ENCODE data around the gene FADS2. TPM values are rescaled to one million over a fixed set of nuclear protein-coding genes. Genes with fewer than 3 reads are reported as not detected.

The FADS2 gene
- total RNA-seq, 8 experiments from 2014 or later: 80.3 to 358 (median 141) TPM

- Histone ChIP-seq H3K27ac (no peak overlapping the region), H3K4me1 (replicated peaks in 1 of 2) (no peaks in the 10 kb centered on the region), H3K4me3 (no peak overlapping the region)
- in situ Hi-C loops (cut with MboI; ENCODE audit: low pct_unique_long_range_greater_than_20kb in 2 of 9, low sequenced_read_pairs in 9 of 9, unreplicated experiment in 9 of 9): no loop called here
- WGBS, 10 experiments: 67 to 100% (median 91%) methylated on average over 1 to 7 of the region's 9 CpGs; no CpG with 5 or more reads in 3 of the 10 experiments
- no peak for ATAC-seq (replicated peaks in 6 of 8)
These were observed 33.5 kb downstream of the FADS2 start for GRCh38 chr11:61861634-61862033.

DNA sequence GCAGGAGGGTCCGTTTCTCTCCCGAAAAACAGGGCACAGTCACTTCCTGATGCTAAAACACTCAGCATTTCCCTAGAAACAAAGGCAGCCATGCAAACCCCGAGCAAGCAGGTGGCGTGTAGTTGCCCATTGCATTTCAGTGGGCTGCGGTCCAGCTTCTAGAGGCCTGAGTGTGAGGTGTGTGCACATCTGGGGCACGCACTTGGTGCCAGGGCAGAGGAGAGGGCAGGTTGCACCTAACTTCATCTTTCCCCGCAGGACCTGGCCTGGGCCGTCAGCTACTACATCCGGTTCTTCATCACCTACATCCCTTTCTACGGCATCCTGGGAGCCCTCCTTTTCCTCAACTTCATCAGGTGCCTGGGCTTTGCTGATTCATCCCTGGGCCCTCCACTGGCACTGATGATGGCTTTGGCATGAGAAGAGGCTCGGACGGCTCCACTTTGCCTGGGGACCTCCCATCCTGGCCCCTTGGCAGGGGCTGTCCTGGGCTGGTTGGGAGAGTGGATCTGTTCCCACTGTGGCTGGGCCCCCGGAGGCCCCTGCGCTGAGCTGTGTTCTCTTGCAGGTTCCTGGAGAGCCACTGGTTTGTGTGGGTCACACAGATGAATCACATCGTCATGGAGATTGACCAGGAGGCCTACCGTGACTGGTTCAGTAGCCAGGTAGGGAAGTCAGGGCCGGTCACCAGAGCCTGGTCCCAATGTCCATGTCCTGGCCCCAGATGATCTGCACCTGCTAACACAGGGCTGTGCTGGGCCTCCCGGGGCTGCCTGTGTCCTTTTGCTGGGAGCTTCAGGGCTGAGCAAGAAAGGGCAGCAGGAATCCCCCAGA is 34.8 kb downstream of the FADS2 start:
- peak in 2 of 8 experiments; percentile 10 to 24 for ATAC-seq (replicated peaks in 6 of 8)
- no peak overlapping the region for H3K4me3 ChIP-seq
- WGBS, 10 experiments: 79 to 100% (median 100%) methylated on average over 1 to 4 of the region's 18 CpGs; no CpG with 5 or more reads in 5 of the 10 experiments
- in situ Hi-C loops (cut with MboI; ENCODE audit: low pct_unique_long_range_greater_than_20kb in 2 of 9, low sequenced_read_pairs in 9 of 9, unreplicated experiment in 9 of 9): no loop called here
- no peaks in the 10 kb centered on the region for H3K4me1 ChIP-seq (replicated peaks in 1 of 2)
- H3K27ac ChIP-seq: no peak overlapping the region

- WGBS, 10 experiments: 40 to 100% (median 96%) methylated on average over 1 to 8 of the region's 13 CpGs; no CpG with 5 or more reads in 6 of the 10 experiments
- no peaks in the 10 kb centered on the region for H3K4me1 ChIP-seq (replicated peaks in 1 of 2)
- peak in 3 of 8 experiments; percentile 3 to 19 (median 12) for ATAC-seq (replicated peaks in 6 of 8)
These were observed 35.5 kb downstream of the FADS2 start for GRCh38 chr11:61863548-61864081.

GRCh38 chr11:61864814-61865775 is 37.0 kb downstream of the FADS2 start:
- no peak overlapping the region for H3K27ac ChIP-seq
- no peak for ATAC-seq (replicated peaks in 6 of 8)
- in situ Hi-C loops (cut with MboI; ENCODE audit: low pct_unique_long_range_greater_than_20kb in 2 of 9, low sequenced_read_pairs in 9 of 9, unreplicated experiment in 9 of 9): no loop called here
- H3K4me3 ChIP-seq: no peak overlapping the region
- peaks cover under 1 to 3% of the 10 kb centered on the region in 2 donors for H3K4me1 ChIP-seq (replicated peaks in 1 of 2)
- WGBS, 10 experiments: 67 to 100% (median 100%) methylated on average over 1 to 8 of the region's 20 CpGs; no CpG with 5 or more reads in 4 of the 10 experiments

More at GRCh38 chr11:61863548-61864081, 35.5 kb downstream of the FADS2 start:
- in situ Hi-C loops (cut with MboI; ENCODE audit: low pct_unique_long_range_greater_than_20kb in 2 of 9, low sequenced_read_pairs in 9 of 9, unreplicated experiment in 9 of 9): no loop called here
- Histone ChIP-seq H3K4me3 (no peak overlapping the region), H3K27ac (no peak overlapping the region)

DNA sequence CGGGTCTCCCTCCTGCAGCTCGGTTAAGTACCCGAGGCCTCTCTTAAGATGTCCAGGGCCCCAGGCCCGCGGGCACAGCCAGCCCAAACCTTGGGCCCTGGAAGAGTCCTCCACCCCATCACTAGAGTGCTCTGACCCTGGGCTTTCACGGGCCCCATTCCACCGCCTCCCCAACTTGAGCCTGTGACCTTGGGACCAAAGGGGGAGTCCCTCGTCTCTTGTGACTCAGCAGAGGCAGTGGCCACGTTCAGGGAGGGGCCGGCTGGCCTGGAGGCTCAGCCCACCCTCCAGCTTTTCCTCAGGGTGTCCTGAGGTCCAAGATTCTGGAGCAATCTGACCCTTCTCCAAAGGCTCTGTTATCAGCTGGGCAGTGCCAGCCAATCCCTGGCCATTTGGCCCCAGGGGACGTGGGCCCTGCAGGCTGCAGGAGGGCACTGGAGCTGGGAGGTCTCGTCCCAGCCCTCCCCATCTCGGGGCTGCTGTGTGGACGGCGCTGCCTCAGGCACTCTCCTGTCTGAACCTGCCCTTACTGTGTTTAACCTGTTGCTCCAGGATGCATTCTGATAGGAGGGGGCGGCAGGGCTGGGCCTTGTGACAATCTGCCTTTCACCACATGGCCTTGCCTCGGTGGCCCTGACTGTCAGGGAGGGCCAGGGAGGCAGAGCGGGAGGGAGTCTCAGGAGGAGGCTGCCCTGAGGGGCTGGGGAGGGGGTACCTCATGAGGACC is 38.3 kb downstream of the FADS2 start:
- no peak for ATAC-seq (replicated peaks in 6 of 8)
- no peak overlapping the region for H3K4me3 ChIP-seq
- H3K27ac ChIP-seq: no peak overlapping the region
- WGBS, 10 experiments: 20 to 100% (median 74%) methylated on average over 1 to 5 of the region's 18 CpGs; no CpG with 5 or more reads in 4 of the 10 experiments
- peaks cover 13 to 16% of the 10 kb centered on the region in 2 donors for H3K4me1 ChIP-seq (replicated peaks in 1 of 2)
- in situ Hi-C loops (cut with MboI; ENCODE audit: low pct_unique_long_range_greater_than_20kb in 2 of 9, low sequenced_read_pairs in 9 of 9, unreplicated experiment in 9 of 9): no loop called here

- WGBS, 10 experiments: no CpG with 5 or more reads among the region's 6 CpGs
- ATAC-seq (replicated peaks in 6 of 8): no peak
- in situ Hi-C loops (cut with MboI; ENCODE audit: low pct_unique_long_range_greater_than_20kb in 2 of 9, low sequenced_read_pairs in 9 of 9, unreplicated experiment in 9 of 9): no loop called here
- no peak overlapping the region for H3K4me3 ChIP-seq
- peaks cover 19 to 22% of the 10 kb centered on the region in 2 donors for H3K4me1 ChIP-seq (replicated peaks in 1 of 2)
- no peak overlapping the region for H3K27ac ChIP-seq
These were observed 38.9 kb downstream of the FADS2 start for GRCh38 chr11:61866958-61867343.

GRCh38 chr11:61868571-61869428 is 40.7 kb downstream of the FADS2 start:
- ATAC-seq (replicated peaks in 6 of 8): no peak
- H3K4me3 ChIP-seq: no peak overlapping the region
- no peak overlapping the region for H3K27ac ChIP-seq
- WGBS, 10 experiments: 71 to 100% (median 100%) methylated on average over 1 to 2 of the region's 14 CpGs; no CpG with 5 or more reads in 6 of the 10 experiments
- in situ Hi-C loops (cut with MboI; ENCODE audit: low pct_unique_long_range_greater_than_20kb in 2 of 9, low sequenced_read_pairs in 9 of 9, unreplicated experiment in 9 of 9): no loop called here
- H3K4me1 ChIP-seq (replicated peaks in 1 of 2): peaks cover 24 to 25% of the 10 kb centered on the region in 2 donors

GRCh38 chr11:61869429-61869707 is 41.3 kb downstream of the FADS2 start:
- H3K27ac ChIP-seq: no peak overlapping the region
- no peak for ATAC-seq (replicated peaks in 6 of 8)
- WGBS, 10 experiments: 83% methylated on average over 1 of the region's 4 CpGs; no CpG with 5 or more reads in 9 of the 10 experiments
- in situ Hi-C loops (cut with MboI; ENCODE audit: low pct_unique_long_range_greater_than_20kb in 2 of 9, low sequenced_read_pairs in 9 of 9, unreplicated experiment in 9 of 9): no loop called here
- peaks cover 24 to 25% of the 10 kb centered on the region in 2 donors for H3K4me1 ChIP-seq (replicated peaks in 1 of 2)
- no peak overlapping the region for H3K4me3 ChIP-seq

DNA sequence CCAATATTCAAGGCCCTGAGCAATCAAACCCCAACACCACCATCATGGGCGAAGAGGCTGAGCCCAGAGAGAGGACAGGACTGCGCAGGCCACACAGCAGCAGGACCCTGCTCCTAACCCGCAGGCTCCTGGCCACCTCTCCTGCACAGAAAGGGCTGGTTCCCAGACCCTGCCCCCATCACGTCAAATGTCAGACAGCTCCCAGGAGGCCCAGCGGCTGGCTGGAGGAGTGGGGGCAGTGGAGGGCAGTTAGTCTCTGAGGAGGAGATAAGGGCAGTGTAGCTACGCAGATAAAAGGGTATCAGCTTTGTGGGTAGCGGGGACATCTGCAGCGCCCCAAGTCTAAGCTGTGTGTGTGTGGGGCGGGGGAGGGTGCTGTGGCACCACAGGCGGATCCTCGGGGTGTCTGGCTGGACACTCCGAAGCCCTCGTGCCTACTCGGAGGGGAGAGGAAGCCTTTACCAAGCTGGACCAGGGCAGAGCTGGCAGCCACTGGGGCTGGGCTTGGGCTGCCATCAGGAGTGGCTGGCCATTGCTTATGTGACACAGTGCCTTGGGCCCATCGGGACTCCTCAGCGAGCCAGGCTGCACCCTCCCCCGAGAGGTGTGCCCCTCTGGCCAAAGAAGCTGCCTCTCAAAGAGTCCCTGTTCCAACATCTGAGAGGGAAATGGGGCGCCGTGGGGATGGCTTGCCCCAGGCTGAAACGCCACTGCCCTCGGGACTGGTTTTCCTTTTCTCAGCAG is 41.8 kb downstream of the FADS2 start:
- no peak overlapping the region for H3K27ac ChIP-seq
- peaks cover 24 to 25% of the 10 kb centered on the region in 2 donors for H3K4me1 ChIP-seq (replicated peaks in 1 of 2)
- ATAC-seq (replicated peaks in 6 of 8): no peak
- WGBS, 10 experiments: 60 to 100% (median 79%) methylated on average over 1 to 6 of the region's 21 CpGs; no CpG with 5 or more reads in 7 of the 10 experiments
- H3K4me3 ChIP-seq: no peak overlapping the region
- in situ Hi-C loops (cut with MboI; ENCODE audit: low pct_unique_long_range_greater_than_20kb in 2 of 9, low sequenced_read_pairs in 9 of 9, unreplicated experiment in 9 of 9): no loop called here

GRCh38 chr11:61870541-61871031 is 42.5 kb downstream of the FADS2 start:
- peak in 3 of 8 experiments; percentile 14 to 35 (median 19) for ATAC-seq (replicated peaks in 6 of 8)
- 0 to 61% (median 40%) methylated on average over 1 to 3 of the region's 10 CpGs; no CpG with 5 or more reads in 5 of the 10 experiments for WGBS, 10 experiments
- in situ Hi-C loops (cut with MboI; ENCODE audit: low pct_unique_long_range_greater_than_20kb in 2 of 9, low sequenced_read_pairs in 9 of 9, unreplicated experiment in 9 of 9): no loop called here
- Histone ChIP-seq H3K4me3 (no peak overlapping the region), H3K27ac (peak overlapping the region; percentile 43 to 78), H3K4me1 (replicated peaks in 1 of 2) (peaks cover 24 to 25% of the 10 kb centered on the region in 2 donors)

GRCh38 chr11:61871158-61871597 is 43.1 kb downstream of the FADS2 start:
- peak; percentile 87 to 94 (median 92) for ATAC-seq (replicated peaks in 6 of 8)
- Histone ChIP-seq H3K4me1 (replicated peaks in 1 of 2) (peaks cover 24 to 25% of the 10 kb centered on the region in 2 donors), H3K4me3 (no peak overlapping the region), H3K27ac (peak overlapping the region; percentile 43 to 78)
- in situ Hi-C loops (cut with MboI; ENCODE audit: low pct_unique_long_range_greater_than_20kb in 2 of 9, low sequenced_read_pairs in 9 of 9, unreplicated experiment in 9 of 9): no loop called here
- 0 to 7% (median 0%) methylated on average over 1 to 6 of the region's 24 CpGs; no CpG with 5 or more reads in 7 of the 10 experiments for WGBS, 10 experiments

Data from motor neuron (in vitro differentiated cells).